Hepatocyte (in vitro differentiated cells): ENCODE results near the gene ADAMTS12.

Experiments used
- CTCF ChIP-seq: fragments of 200-600 bp; sonication (generic); IDR thresholded peaks from 2 replicates; pipeline ENCODE4 v1.5.1; 2016; ENCODE audit warnings: antibody characterized with exemption, mild to moderate bottlenecking; ENCODE audit not compliant: poor library complexity
- EZH2 ChIP-seq: fragments of 200-600 bp; sonication (generic); IDR thresholded peaks from 2 replicates; pipeline ENCODE4 v1.6.1; 2016; ENCODE audit warnings: antibody characterized with exemption, mild to moderate bottlenecking, borderline replicate concordance
- EZH2phosphoT487 ChIP-seq: fragments of 200-600 bp; sonication (generic); IDR thresholded peaks from one replicate; pipeline ENCODE4 v1.6.1; 2018; ENCODE audit warnings: antibody characterized with exemption, mild to moderate bottlenecking, low read depth, moderate library complexity; ENCODE audit not compliant: unreplicated experiment, severe bottlenecking

DNA sequence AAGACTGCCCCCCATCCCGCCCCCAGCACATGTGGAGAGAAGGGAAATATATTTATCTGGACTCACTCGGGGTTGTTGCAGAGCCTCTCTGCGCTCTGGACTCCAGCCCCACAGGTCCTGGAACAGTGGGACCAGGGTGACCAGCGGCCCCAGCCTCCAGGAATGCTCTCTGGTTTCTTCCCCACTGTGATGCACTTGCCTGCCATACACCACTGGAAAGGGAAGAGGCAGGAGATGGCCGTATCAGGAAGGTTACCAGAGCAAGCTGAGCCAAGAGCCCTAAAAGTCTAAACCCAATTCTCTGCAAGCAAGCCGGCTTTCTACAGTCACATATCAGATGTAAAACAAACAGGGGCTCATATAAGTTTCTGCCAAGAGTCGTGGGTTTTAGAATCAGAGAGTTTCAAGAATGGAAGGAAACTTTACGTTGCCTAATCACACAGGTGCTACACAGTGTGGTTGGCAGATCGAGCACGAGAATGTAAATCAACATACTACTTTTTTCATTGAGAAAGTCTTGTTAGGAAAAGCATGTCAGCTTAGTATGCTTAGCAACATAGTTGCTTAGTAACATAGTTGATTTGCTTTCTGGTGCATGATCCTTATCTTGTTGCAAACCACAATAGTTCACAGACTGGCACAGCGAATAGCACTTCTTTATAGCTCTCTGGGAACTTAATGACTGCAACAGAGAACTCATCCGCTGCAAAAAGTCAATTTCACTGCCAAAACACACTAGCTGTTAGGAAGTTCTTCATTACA lies 249.9 kb downstream of the ADAMTS12 start:
- TF ChIP-seq CTCF = no peak
- no peak for TF ChIP-seq EZH2
- no peak for TF ChIP-seq EZH2phosphoT487
